IPS-18c (cell line): Measurements from ENCODE around the gene CHP1.
A peak's percentile ranks its signal among the peaks of the same experiment; 100 is the strongest.

ENCODE experiments used
- H3K4me3 ChIP-seq: 2 replicates; pipeline ENCODE4 v1.7.0; 2013; ENCODE audit warnings: low read depth, mild to moderate bottlenecking, low read length, moderate library complexity; ENCODE audit not compliant: insufficient read depth
- H3K9me3 ChIP-seq: one replicate; pipeline ENCODE4 v1.6.1; 2013; ENCODE audit warnings: mild to moderate bottlenecking, low read length, moderate library complexity; ENCODE audit not compliant: control insufficient read depth, insufficient read depth

The CHP1 gene

DNA sequence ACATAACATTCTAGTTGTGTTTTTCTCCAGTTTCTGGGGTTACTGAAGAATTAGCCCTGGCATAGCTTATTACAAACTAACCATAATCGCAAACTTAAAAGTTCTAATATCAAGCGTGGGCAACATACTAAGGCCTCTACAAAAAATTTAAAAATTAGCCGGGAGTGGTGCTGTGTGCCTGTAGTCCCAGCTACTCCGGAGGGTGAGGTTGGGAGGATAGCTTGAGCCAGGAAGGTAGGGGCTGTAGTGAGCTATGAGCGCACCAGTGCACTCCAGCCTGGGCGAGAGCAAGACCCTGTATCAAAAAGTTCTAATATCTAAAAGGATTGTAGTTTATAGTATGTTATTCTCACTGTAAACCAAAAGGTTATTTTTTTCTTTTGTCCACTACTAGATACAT is 100.2 kb downstream of the CHP1 start:
- no peaks in the 10 kb centered on the region for H3K9me3 ChIP-seq
- peak overlapping the region; percentile 90; the same call in 1 of the 2 replicates for H3K4me3 ChIP-seq
